ENCODE results near the gene ZNF700.
"Not testable (repeated sequence)": the region's sequence is repeated elsewhere in the genome, so short reads cannot be mapped to it uniquely, and the experiment has no call there.

Gene ZNF700

DNA sequence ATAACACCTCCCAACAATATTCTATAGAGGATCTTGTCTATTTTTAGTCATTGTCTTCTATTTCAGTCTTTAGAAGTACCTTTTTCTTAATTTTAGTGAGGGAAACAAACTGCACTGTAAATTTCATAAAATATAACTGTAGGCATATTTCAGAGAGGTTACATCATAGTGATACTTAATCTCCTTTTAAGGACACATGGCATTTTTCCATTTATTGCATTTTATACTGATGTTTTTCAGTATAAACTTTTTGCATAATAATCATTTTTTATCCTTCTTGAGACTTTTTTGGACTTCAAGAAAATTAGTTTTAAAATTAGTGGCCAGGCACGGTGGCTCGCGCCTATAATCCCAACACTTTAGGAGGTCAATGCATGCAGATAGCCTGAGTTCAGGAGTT is 6.6 kb downstream of the ZNF700 start:
- Histone ChIP-seq H3K9me3 (no peaks in the 10 kb centered on the region), H3K4me3 (ENCODE audit: low read depth in 1 of 2, low read length in 1 of 2) (no peak overlapping the region), H3K4me1 (ENCODE audit: control insufficient read depth in 1 of 2, insufficient read depth in 1 of 2, low read depth in 1 of 2, low read length in 1 of 2) (peaks cover 0 to 5% of the 10 kb centered on the region in 2 experiments), H3K27ac (peak overlapping the region; percentile 56), H3K36me3 (peaks cover 5% of the 10 kb centered on the region), H3K27me3 (no peaks in the 10 kb centered on the region)
- TF ChIP-seq, protein P1, sequence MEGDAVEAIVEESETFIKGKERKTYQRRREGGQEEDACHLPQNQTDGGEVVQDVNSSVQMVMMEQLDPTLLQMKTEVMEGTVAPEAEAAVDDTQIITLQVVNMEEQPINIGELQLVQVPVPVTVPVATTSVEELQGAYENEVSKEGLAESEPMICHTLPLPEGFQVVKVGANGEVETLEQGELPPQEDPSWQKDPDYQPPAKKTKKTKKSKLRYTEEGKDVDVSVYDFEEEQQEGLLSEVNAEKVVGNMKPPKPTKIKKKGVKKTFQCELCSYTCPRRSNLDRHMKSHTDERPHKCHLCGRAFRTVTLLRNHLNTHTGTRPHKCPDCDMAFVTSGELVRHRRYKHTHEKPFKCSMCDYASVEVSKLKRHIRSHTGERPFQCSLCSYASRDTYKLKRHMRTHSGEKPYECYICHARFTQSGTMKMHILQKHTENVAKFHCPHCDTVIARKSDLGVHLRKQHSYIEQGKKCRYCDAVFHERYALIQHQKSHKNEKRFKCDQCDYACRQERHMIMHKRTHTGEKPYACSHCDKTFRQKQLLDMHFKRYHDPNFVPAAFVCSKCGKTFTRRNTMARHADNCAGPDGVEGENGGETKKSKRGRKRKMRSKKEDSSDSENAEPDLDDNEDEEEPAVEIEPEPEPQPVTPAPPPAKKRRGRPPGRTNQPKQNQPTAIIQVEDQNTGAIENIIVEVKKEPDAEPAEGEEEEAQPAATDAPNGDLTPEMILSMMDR (IDR thresholded peaks at IDR 0.05), result no peak

DNA sequence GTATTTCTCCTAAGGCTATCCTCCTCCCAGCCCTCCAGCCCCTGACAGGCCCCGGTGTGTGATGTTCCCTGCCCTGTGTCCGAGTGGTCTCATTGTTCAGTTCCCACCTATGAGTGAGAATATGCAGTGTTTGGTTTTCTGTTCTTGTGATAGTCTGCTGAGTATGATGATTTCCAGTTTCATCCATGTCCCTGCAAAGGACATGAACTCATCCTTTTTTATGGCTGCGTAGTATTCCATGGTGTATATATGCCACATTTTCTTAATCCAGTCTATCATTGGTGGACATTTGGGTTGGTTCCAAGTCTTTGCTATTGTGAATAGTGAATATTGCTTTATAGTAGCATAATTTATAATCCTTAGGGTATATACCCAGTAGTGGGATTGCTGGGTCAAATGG is 10.9 kb downstream of the ZNF700 start:
- H3K36me3 ChIP-seq; H3K27ac ChIP-seq; H3K9me3 ChIP-seq; H3K4me3 ChIP-seq (ENCODE audit: low read depth in 1 of 2, low read length in 1 of 2); H3K27me3 ChIP-seq; H3K4me1 ChIP-seq (ENCODE audit: control insufficient read depth in 1 of 2, insufficient read depth in 1 of 2, low read depth in 1 of 2, low read length in 1 of 2): not testable (repeated sequence)

DNA sequence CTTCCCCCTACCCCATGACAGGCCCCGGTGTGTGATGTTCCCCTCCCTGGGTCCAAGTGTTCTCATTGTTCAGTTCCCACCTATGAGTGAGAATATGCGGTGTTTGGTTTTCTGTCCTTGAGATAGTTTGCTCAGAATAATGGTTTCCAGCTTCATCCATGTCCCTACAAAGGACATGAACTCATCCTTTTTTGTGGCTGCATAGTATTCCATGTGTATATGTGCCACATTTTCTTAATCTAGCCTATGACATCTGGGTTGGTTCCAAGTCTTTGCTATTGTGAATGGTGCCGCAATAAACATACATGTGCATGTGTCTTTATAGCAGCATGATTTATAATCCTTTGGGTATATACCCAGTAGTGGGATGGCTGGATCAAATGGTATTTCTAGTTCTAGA is 13.5 kb downstream of the ZNF700 start:
- not testable (repeated sequence) for H3K4me1 ChIP-seq (ENCODE audit: control insufficient read depth in 1 of 2, insufficient read depth in 1 of 2, low read depth in 1 of 2, low read length in 1 of 2); H3K27ac ChIP-seq; H3K27me3 ChIP-seq; H3K4me3 ChIP-seq (ENCODE audit: low read depth in 1 of 2, low read length in 1 of 2)
- H3K36me3 ChIP-seq, result peaks cover 17% of the 10 kb centered on the region
- H3K9me3 ChIP-seq, result peaks cover 23% of the 10 kb centered on the region

DNA sequence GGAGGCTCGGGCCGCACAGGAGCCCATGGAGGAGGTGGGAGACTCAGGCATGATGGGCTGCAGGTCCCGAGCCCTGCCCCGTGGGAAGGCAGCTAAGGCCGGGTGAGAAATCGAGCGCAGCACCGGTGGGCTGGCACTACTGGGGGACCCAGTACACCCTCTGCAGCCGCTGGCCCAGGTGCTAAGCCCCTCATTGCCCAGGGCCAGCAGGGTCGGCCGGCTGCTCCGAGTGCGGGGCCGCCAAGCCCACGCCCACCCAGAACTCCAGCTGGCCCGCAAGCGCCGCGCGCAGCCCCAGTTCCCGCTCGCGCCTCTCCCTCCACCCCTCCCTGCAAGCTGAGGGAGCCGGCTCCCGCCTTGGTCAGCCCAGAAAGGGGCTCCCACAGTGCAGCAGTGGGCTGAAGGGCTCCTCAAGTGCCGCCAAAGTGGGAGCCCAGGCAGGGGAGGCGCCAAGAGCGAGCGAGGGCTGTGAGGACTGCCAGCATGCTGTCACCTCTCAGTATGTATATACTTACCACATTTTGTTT is 16.5 kb downstream of the ZNF700 start:
- H3K27ac ChIP-seq; H3K4me1 ChIP-seq (ENCODE audit: control insufficient read depth in 1 of 2, insufficient read depth in 1 of 2, low read depth in 1 of 2, low read length in 1 of 2); H3K27me3 ChIP-seq; H3K4me3 ChIP-seq (ENCODE audit: low read depth in 1 of 2, low read length in 1 of 2): not testable (repeated sequence)
- Histone ChIP-seq H3K36me3 (peaks cover 24% of the 10 kb centered on the region), H3K9me3 (peaks cover 54% of the 10 kb centered on the region)

DNA sequence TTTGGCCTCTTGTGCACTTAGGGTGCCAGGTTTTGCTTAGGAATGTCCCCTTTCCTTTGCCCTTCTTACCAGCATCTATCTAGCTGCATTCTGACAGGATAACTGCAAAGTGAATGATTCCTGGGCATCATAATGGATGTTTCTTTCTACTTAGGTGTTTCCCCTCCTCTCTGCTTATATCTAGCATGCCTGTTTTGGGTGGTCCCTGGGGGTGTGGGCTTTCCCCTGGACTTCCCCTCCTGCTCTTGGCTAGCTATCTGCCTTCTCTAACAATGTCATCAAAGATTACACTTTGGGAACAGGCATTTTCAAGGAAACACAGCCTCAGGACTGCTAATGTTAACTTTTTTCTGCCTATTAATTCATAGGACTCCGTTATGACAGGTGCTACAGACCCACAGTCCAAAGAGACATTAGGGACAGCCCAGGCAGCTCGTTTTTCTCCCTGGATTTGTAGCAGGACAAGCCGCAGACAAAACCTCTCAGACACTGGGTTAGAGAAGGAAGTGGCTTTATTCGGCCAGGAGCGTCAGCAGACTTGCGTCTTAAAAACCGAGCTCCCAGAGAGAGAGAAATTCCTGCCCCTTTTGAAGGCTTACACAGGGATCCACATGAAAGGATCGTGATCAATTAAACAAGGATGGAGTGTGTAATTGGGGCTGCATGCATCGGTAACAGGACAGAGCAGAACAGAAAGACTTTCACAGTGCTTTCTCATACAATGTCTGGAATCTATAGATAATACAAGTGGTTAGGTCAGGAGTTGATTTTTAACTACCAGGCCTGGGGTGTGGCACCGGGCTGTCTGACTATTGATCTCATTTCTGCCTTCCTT is 17.3 kb downstream of the ZNF700 start:
- Histone ChIP-seq H3K4me1 (ENCODE audit: control insufficient read depth in 1 of 2, insufficient read depth in 1 of 2, low read depth in 1 of 2, low read length in 1 of 2) (no peaks in the 10 kb centered on the region), H3K27me3 (no peaks in the 10 kb centered on the region), H3K9me3 (peaks cover 62% of the 10 kb centered on the region), H3K27ac (no peak overlapping the region), H3K36me3 (peaks cover 32% of the 10 kb centered on the region), H3K4me3 (ENCODE audit: low read depth in 1 of 2, low read length in 1 of 2) (no peak overlapping the region)
- TF ChIP-seq, protein P1 (IDR thresholded peaks at IDR 0.05), result no peak

DNA sequence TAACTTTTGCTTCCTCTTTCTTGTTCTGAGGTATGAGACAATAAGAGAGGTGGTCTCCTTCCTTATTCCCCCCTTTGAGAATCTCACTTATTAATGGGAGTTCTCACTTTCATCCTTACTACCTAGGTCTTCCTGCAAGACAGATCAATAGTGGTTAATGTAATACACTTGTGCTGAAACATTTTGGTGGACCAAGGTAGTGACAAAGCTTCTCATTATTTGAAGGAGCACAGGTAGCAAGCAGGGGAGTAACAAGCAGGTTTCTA is 17.9 kb downstream of the ZNF700 start:
- H3K4me1 ChIP-seq (ENCODE audit: control insufficient read depth in 1 of 2, insufficient read depth in 1 of 2, low read depth in 1 of 2, low read length in 1 of 2), result no peaks in the 10 kb centered on the region

DNA sequence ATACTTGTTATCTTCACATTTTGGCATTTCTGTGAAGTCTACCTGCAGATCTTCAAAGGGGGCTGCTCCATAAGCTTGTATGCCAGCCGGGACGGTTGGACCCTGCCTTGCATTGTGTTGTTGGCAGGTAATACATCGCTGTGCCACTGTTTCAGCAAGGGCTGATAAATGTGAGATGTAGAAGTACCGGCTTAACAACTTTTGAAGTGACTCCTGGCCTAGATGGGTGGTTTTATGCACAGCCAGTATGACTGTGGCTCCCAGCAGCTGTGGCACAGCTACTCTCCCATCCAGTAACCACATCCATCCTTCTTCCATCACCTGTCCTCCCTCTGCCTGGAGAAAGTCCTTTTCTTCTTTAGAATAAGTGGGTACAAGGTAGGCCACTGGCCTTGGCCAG is 19.7 kb downstream of the ZNF700 start:
- H3K36me3 ChIP-seq, result peaks cover 56% of the 10 kb centered on the region
- no peak overlapping the region for H3K4me3 ChIP-seq (ENCODE audit: low read depth in 1 of 2, low read length in 1 of 2)
- H3K4me1 ChIP-seq (ENCODE audit: control insufficient read depth in 1 of 2, insufficient read depth in 1 of 2, low read depth in 1 of 2, low read length in 1 of 2), result no peaks in the 10 kb centered on the region
- H3K27ac ChIP-seq, result no peak overlapping the region
- no peaks in the 10 kb centered on the region for H3K27me3 ChIP-seq
- peaks cover 84% of the 10 kb centered on the region for H3K9me3 ChIP-seq
- TF ChIP-seq, protein P1 (IDR thresholded peaks at IDR 0.05), result no peak

More for the DNA sequence above, 17.9 kb downstream of the ZNF700 start:
- H3K9me3 ChIP-seq, result peaks cover 67% of the 10 kb centered on the region
- no peaks in the 10 kb centered on the region for H3K27me3 ChIP-seq
- H3K4me3 ChIP-seq (ENCODE audit: low read depth in 1 of 2, low read length in 1 of 2), result no peak overlapping the region
- TF ChIP-seq, protein P1 (IDR thresholded peaks at IDR 0.05), result no peak
- peaks cover 37% of the 10 kb centered on the region for H3K36me3 ChIP-seq
- H3K27ac ChIP-seq, result no peak overlapping the region

Measured in neutrophil (primary cell).